Activated T-cell treated with anti-CD3 and anti-CD28 coated beads, Interleukin-2, amount 50 U/mL, for 4 hours (primary cell): ENCODE data around the gene NR4A1. TPM values are rescaled to one million over a fixed set of nuclear protein-coding genes. Genes with fewer than 3 reads are reported as not detected.

Experiments used
- ATAC-seq, 2 donors: fragments of 200-7000 bp; cut with Tn5 transposase; one replicate each; pipeline ENCODE4 v1.10.0; 2021
- DNase-seq: peaks from one replicate; pipeline ENCODE4 v3.0.0-alpha.2; 2020
- H3K27me3 Mint-ChIP-seq: one replicate; pipeline ENCODE4 v1.8.0; 2021; ENCODE audit warnings: low read depth, mixed read lengths
- H3K36me3 Mint-ChIP-seq: one replicate; pipeline ENCODE4 v1.8.0; 2022; ENCODE audit warnings: mixed read lengths; ENCODE audit not compliant: insufficient read depth
- H3K4me1 Mint-ChIP-seq: one replicate; pipeline ENCODE4 v1.8.0; 2021; ENCODE audit warnings: low read depth, mixed read lengths
- H3K4me3 Mint-ChIP-seq: one replicate; pipeline ENCODE4 v1.8.0; 2021; ENCODE audit warnings: mild to moderate bottlenecking, moderate library complexity, mixed read lengths
- H3K9me3 Mint-ChIP-seq: one replicate; pipeline ENCODE4 v1.8.0; 2021; ENCODE audit warnings: mixed read lengths
- total RNA-seq, 3 donors: library from RNA; stranded (reverse); gene quantifications; one replicate each; pipeline ENCODE4 v1.2.1, GENCODE V29; 2021

NR4A1 gene
- total RNA-seq, 3 donors from 2014 or later = 26.0 to 34.5 (median 31.3) TPM

- Mint-ChIP-seq H3K36me3 (peaks cover 5% of the 10 kb centered on the region), H3K9me3 (no peaks in the 10 kb centered on the region), H3K4me1 (peaks cover 31% of the 10 kb centered on the region), H3K4me3 (no peak overlapping the region), H3K27me3 (no peaks in the 10 kb centered on the region)
- DNase-seq (no peak), ATAC-seq (no peak)
Observed at GRCh38 chr12:52042706-52043385, 8.4 kb upstream of the NR4A1 start.

GRCh38 chr12:52043386-52044212, 7.6 kb upstream of the NR4A1 start:
- Mint-ChIP-seq H3K9me3 (no peaks in the 10 kb centered on the region), H3K27me3 (no peaks in the 10 kb centered on the region), H3K4me1 (peaks cover 25% of the 10 kb centered on the region), H3K36me3 (peaks cover 2% of the 10 kb centered on the region), H3K4me3 (no peak overlapping the region)
- DNase-seq (no peak), ATAC-seq (no peak)

GRCh38 chr12:52044292-52044983, 6.8 kb upstream of the NR4A1 start:
- no peak for DNase-seq
- Mint-ChIP-seq H3K4me1 (peaks cover 28% of the 10 kb centered on the region), H3K4me3 (no peak overlapping the region), H3K9me3 (no peaks in the 10 kb centered on the region), H3K36me3 (peaks cover 2% of the 10 kb centered on the region), H3K27me3 (no peaks in the 10 kb centered on the region)
- ATAC-seq = no peak

- ATAC-seq (no peak), DNase-seq (no peak)
- Mint-ChIP-seq H3K4me3 (no peak overlapping the region), H3K27me3 (no peaks in the 10 kb centered on the region), H3K9me3 (no peaks in the 10 kb centered on the region), H3K36me3 (peaks cover 2% of the 10 kb centered on the region), H3K4me1 (peaks cover 34% of the 10 kb centered on the region)
Observed at GRCh38 chr12:52045794-52046199, 5.4 kb upstream of the NR4A1 start.

- no peak for ATAC-seq
- Mint-ChIP-seq H3K4me3 (no peak overlapping the region), H3K27me3 (no peaks in the 10 kb centered on the region), H3K36me3 (peaks cover 2% of the 10 kb centered on the region), H3K9me3 (no peaks in the 10 kb centered on the region), H3K4me1 (peaks cover 33% of the 10 kb centered on the region)
- DNase-seq = no peak
Observed at GRCh38 chr12:52046859-52047258, 4.4 kb upstream of the NR4A1 start.

- Mint-ChIP-seq H3K4me1 (peaks cover 40% of the 10 kb centered on the region), H3K27me3 (no peaks in the 10 kb centered on the region), H3K9me3 (no peaks in the 10 kb centered on the region), H3K4me3 (peak overlapping the region; percentile 97), H3K36me3 (peaks cover 4% of the 10 kb centered on the region)
- DNase-seq (no peak), ATAC-seq (no peak)
Observed at GRCh38 chr12:52049286-52049685, 2.0 kb upstream of the NR4A1 start.

GRCh38 chr12:52049688-52050087, 1.6 kb upstream of the NR4A1 start:
- peaks cover 3% of the 10 kb centered on the region for H3K36me3 Mint-ChIP-seq
- no peak for ATAC-seq

GRCh38 chr12:52050116-52050757, 1.0 kb upstream of the NR4A1 start:
- H3K4me1 Mint-ChIP-seq = peaks cover 40% of the 10 kb centered on the region
- no peaks in the 10 kb centered on the region for H3K9me3 Mint-ChIP-seq
- H3K36me3 Mint-ChIP-seq = peaks cover 3% of the 10 kb centered on the region
- DNase-seq (no peak), ATAC-seq (no peak)
- no peaks in the 10 kb centered on the region for H3K27me3 Mint-ChIP-seq
- peak overlapping the region; percentile 97 for H3K4me3 Mint-ChIP-seq

More at GRCh38 chr12:52049688-52050087, 1.6 kb upstream of the NR4A1 start:
- Mint-ChIP-seq H3K4me3 (peak overlapping the region; percentile 97), H3K4me1 (peaks cover 40% of the 10 kb centered on the region), H3K27me3 (no peaks in the 10 kb centered on the region), H3K9me3 (no peaks in the 10 kb centered on the region)
- DNase-seq = no peak

- H3K9me3 Mint-ChIP-seq = no peaks in the 10 kb centered on the region
- peaks cover 37% of the 10 kb centered on the region for H3K4me1 Mint-ChIP-seq
- DNase-seq = no peak
- H3K4me3 Mint-ChIP-seq = peak overlapping the region; percentile 97
- no peak for ATAC-seq
- no peaks in the 10 kb centered on the region for H3K27me3 Mint-ChIP-seq
- peaks cover 8% of the 10 kb centered on the region for H3K36me3 Mint-ChIP-seq
Observed at GRCh38 chr12:52052468-52053186, 1.4 kb downstream of the NR4A1 start.

GRCh38 chr12:52053536-52054209, 2.4 kb downstream of the NR4A1 start:
- no peak for DNase-seq
- H3K27me3 Mint-ChIP-seq = no peaks in the 10 kb centered on the region
- H3K4me3 Mint-ChIP-seq = peak overlapping the region; percentile 97
- no peak for ATAC-seq
- H3K4me1 Mint-ChIP-seq = peaks cover 37% of the 10 kb centered on the region
- no peaks in the 10 kb centered on the region for H3K9me3 Mint-ChIP-seq
- peaks cover 8% of the 10 kb centered on the region for H3K36me3 Mint-ChIP-seq

GRCh38 chr12:52054231-52054832, 3.1 kb downstream of the NR4A1 start:
- ATAC-seq (no peak), DNase-seq (no peak)
- Mint-ChIP-seq H3K4me1 (peaks cover 34% of the 10 kb centered on the region), H3K4me3 (peak overlapping the region; percentile 97), H3K27me3 (no peaks in the 10 kb centered on the region), H3K36me3 (peaks cover 8% of the 10 kb centered on the region), H3K9me3 (no peaks in the 10 kb centered on the region)

GRCh38 chr12:52054833-52055730, 3.8 kb downstream of the NR4A1 start:
- peaks cover 27% of the 10 kb centered on the region for H3K4me1 Mint-ChIP-seq
- H3K9me3 Mint-ChIP-seq = no peaks in the 10 kb centered on the region
- no peak overlapping the region for H3K4me3 Mint-ChIP-seq
- peaks cover 8% of the 10 kb centered on the region for H3K36me3 Mint-ChIP-seq
- no peak for DNase-seq
- no peak for ATAC-seq
- H3K27me3 Mint-ChIP-seq = no peaks in the 10 kb centered on the region
